ENCODE data around the gene CALHM2.
A peak's percentile ranks its signal among the peaks of the same experiment; 100 is the strongest.
"Not testable (repeated sequence)": the region's sequence is repeated elsewhere in the genome, so short reads cannot be mapped to it uniquely, and the experiment has no call there.

CALHM2 gene

DNA sequence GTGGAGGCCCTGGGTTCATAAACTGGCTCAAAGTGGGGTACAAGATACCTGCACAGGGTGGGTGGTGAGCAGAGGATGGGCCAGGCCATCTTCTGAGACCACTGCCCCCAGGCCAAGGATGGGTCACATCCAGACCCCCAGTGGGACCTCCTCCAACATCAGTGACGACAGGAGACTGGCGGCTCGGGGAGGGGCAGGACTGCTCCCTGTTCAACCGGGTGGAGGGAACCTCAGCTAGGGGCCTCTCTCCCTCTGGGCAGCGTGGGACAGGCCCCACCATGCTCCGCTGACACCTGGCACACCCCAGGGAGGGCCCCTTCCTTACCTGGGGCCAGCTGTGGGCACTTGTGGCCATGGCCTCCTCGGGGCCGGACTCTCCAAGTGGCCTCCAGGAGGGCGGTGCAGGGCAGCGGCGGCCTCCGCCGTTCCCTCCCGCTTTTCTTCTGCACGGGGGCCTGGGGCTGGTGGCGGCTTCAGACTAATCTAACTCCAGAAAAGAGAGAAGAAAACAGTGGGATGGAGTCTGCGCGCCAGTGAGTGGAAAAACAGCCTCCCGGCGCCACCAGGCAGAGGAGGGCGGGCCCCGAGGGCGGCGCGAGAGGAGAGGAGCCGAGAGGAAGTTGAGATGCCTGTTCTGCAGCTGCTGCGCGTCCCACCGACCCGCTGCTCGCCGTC lies at the start of gene CALHM2:
Gene CALHM2 (minus strand): TSS at position 540 of the 675 bp plus-strand sequence. CDS start 2,429 bp downstream, outside the sequence.
- DNase-seq (ENCODE audit: low spot score), result peak; percentile 51

GRCh38 chr10:103501186-103501585 lies 49.0 kb upstream of the CALHM2 start:
- no peak for DNase-seq (ENCODE audit: low spot score)

DNA sequence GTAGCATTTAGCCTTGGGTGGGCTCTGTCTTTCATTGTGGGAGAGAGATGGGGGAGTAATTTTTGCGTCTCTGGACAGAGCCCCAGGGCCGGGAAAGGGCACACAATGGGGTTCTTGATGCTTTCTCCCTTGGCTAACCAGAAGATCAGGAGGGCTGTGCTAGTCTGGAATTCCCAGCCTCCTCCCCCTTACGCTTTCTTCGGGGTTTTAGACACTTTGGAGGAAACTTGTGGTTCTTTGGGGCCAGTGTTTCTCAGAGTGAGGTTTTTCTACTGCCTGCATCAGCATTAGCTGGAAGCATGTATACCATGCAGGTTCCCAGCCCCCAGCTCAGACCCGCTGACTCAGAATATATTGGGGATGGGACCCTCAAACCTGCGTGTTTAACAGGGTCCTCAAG lies 48.3 kb upstream of the CALHM2 start:
- no peak for DNase-seq (ENCODE audit: low spot score)

DNA sequence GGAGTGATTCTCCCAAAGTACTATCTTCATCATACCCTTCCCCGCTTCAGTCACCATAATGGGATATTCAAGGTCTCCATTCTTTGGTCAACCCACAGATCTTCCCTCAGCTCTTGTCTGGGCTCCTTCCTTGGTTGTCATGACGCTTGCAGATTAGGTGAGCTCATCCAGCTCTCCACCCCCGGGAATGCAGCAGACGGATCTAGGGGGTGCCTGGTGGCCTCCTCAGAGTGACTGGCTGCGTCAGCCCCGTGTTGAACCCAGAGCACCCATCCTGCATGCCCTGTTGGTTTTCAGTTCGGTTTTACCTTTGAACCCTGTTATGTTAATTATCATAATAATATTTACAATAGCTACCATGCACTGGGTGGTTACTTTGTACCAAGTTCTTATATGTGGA lies 47.7 kb upstream of the CALHM2 start:
- no peak for DNase-seq (ENCODE audit: low spot score)

DNA sequence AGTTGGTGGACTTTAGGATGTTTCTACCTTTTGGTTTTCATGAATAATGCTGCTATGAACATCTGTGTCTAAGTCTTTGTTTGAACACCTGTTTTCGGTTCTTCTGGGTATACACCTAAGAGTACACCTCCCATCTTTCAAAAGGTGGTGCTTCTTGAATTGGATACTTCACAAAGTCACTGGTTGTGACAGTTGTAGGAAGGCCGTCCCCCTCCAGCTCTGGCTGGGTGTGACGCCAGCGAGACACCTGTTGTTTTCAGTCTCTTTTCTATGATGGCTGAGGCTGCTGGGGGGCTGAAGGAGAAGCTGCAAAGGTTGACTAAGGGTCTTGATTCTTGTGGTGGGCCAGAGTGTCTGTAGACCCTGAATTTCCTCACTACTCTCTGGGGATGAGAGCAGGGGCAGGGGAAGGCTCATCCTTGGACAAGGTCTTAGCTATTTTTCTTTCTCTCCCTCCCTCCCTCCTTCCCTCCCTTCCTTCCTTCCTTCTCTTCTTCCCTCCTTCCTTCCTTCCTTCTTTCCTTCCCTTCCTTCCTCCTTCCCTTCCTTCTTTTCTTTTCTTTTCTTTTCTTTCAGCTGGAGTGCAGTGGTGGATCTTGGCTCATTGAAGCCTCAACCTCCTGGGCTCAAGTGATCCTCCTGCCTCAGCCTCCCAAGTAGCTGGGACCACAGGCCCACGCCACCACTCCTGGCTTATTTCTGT lies 46.9 kb upstream of the CALHM2 start:
- DNase-seq (ENCODE audit: low spot score), result no peak

GRCh38 chr10:103497161-103497915 lies 45.2 kb upstream of the CALHM2 start:
- DNase-seq (ENCODE audit: low spot score), result no peak

DNA sequence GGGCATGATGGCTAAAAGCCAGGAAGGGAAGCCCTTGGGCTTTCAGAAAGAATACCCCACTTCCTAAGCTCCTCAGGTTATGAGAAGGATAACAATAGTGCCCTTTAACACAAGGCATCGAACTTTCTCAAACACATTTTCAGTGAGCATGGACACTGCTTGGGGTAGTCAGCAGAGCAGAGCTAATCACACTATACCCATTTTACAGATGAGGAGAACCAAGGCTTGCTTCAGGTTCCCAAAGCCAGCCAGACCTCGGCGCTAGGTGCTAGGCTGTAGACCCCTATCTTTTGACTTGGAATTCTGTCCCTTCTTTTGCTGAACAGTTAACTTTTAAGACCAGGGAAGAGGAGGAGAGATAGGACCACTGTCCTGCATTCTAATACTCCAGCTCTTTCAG lies 43.2 kb upstream of the CALHM2 start:
- no peak for DNase-seq (ENCODE audit: low spot score)

DNA sequence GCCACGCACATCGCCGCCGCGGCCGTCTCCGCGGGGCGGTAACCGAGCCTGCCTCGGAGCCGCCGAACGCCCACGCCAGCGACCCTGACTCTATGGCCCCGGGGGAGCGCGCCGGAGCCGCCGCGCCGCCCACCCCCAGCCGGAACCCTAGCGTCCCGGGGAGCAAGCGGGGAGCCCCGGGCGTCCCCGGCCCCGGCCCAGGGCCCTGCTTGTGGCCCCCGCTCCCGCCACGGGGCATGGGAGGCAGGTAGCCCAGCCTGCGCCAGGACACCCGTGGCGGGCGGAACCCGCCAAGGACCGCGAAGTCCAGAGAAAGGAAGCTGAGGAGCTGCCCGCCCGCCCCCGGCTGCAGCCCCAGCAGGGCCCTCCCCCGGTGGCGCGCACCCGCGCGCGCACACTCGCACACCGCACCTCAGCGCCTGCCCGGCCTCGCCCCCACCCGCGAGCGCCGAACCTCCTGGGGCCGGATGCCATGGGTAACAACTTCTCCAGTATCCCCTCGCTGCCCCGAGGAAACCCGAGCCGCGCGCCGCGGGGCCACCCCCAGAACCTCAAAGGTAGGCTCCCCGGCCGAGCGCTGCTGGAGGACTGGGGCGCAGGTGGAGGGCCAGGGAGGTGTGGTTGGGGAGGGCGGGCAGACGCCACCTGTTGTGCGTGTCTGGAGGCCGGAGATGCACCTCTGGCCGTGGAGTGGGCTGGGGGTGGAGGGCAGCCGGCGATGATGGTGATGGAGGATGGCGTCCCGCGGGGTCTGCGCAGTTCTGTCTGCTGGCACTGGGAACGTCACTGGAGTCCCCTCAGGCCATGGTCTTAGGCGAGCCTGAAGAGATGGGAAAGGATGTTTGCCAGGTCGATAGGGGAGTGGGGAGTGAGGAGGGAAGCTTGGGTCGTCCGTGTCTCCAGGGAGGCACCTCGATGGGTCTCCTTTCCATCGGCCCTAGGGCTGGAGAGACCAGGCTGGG lies 42.0 kb upstream of the CALHM2 start:
- no peak for DNase-seq (ENCODE audit: low spot score)

DNA sequence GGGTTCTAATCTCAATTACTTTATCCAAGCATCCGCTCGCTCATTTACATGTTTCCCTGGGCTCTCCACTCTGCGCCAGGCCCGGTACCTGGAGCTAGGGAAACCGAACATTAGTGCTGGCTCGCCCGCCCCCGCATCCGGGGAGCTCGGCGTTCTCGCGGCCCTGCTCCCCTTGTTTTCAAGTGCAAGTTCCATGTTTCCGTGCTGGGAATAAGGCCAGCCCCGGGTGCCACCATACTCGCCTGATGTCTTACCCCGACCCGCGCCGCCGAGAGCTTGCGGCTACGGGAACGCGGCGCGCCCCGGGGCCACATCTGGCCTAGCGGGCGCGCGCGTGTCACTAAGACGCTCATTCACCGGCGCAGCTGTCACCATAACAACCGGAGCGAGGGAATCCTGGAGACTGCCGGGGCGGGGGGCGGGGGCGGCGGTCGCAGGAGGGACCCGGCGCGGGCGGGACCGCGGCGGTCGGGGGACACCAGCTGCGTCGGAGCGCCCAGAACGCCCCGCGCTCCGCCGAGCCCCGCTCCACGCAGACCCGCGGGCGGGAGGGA lies 41.3 kb upstream of the CALHM2 start, which contains the start of gene NEURL1:
Gene NEURL1 (plus strand): TSS at position 344 of the 554 bp plus-strand sequence. CDS start 683 bp downstream, outside the sequence.
- DNase-seq (ENCODE audit: low spot score), result no peak

DNA sequence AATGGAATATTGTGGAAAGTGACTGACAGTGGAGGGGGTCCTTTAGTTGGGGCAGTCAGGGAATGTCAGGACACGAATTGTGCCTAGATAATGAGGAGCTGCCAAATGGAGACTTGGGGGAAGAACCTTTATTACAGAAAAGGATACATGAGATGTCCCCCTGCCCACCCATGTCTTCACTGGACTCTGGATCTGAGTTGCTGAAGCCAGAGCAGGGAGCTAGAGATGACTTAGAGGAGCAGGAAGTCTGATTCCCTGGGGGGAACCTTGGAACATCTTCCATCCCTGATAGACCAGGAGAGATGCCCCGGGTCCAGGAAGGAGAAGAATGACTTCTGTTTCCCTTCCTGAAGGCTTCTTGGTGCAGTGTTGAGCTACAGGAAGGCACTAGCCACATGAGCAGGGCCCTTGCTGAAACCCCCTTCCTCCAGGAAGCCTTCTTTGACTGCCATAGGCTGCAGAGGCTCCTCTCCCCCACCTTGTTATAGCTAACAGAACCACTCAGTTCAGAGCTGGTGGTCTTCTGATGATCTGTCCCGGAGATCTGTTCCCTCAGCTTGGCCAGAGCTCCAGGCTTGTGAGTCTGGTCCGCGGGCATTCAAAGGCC lies 40.6 kb upstream of the CALHM2 start:
- DNase-seq (ENCODE audit: low spot score), result no peak

DNA sequence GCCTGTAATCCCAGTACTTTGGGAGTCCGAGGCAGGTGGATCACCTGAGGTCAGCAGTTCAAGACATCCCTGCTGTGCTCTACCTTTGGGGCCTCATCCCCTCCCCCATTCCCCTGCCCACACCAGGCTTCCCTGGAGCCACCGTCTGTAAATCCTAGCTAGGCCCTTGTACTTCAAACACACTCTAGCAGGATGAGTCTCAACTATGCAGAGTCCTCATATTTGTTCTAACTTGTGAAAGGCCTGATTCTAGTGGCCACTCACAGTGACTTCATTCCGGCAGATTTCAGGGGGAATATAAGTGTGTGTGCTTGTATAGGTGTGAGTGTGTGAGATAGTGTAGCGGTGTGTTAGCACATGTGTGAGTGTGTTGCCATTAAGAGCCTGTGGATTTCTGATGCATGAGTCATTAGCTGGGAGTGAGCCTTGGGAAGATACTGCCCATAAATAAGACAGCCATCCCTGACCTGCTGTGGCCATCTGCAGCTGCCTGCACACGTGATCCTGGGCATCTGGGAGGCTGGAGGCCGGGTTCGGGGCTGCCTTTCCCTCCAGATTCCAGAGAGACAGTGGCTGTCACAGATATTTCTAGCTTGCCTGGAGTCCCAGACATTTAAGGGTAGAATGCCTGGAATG lies 39.7 kb upstream of the CALHM2 start:
- no peak for DNase-seq (ENCODE audit: low spot score)

DNA sequence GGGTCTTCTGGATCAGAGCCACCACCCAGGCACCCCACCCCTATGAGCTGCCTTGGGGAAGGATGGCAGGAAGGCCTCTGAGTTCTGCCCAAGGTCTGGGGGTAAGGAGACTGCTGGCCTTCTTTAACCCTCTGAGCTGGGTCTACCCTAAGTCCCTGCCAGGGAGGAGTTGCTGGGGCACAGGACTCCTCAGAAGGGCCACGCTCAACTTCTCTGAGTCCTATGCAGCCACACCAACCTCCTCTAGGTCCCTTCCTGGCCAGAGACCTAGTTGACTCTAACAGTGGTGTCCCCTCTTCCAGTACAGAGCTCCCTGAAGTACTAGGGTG lies 38.8 kb upstream of the CALHM2 start:
- DNase-seq (ENCODE audit: low spot score), result no peak

GRCh38 chr10:103487410-103487708 lies 35.2 kb upstream of the CALHM2 start:
- no peak for DNase-seq (ENCODE audit: low spot score)

- not testable (repeated sequence) for DNase-seq (ENCODE audit: low spot score)
These were observed 34.7 kb upstream of the CALHM2 start for GRCh38 chr10:103486635-103487409.

- DNase-seq (ENCODE audit: low spot score), result peak; percentile 71
These were observed 29.9 kb upstream of the CALHM2 start for GRCh38 chr10:103481974-103482531.

GRCh38 chr10:103480521-103480920 lies 28.4 kb upstream of the CALHM2 start:
- DNase-seq (ENCODE audit: low spot score), result no peak

DNA sequence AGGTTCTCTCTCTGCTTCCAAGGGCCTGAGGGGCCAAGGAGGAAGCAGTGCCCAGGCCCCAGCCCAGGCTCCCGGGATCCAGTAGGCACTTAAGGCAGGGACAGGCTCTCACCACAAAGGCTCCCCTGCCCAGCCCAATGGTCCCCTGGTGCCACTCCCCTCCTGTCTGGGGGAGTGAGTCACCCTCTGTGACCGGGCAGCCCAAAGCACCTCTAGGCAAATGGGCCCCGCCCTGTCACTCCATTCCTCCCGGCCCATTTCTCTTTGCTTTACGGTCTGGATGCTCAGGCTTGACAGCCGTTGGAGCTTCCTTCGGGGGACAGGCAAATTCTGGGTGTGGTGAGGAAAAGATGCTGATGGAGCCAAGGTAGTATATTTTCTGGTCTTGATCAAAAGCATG lies 27.0 kb upstream of the CALHM2 start, which contains the start of gene CALHM3:
Gene CALHM3 (minus strand): TSS at position 106 of the 400 bp plus-strand sequence. CDS start 208 bp downstream, outside the sequence.
- no peak for DNase-seq (ENCODE audit: low spot score)

DNA sequence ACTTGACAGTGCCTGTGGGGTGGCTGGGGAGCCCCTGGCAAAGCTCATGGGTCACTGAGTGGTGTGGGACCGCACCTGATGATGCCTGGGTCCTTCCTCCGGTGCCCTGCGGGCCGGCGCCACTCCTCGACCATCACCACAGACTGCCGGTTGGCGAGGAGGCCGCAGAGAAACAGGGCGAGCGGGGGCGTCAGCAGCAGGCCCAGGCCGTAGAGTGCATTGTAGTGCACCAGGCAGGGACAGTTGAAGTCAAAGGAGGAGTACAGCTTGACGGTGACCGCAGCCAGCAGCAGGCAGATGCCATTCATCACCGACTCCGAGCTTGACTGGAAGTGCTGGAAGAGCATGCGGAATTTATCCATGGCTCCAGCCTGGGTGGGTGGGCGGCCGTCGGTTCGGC lies 26.5 kb upstream of the CALHM2 start:
- DNase-seq (ENCODE audit: low spot score), result no peak

GRCh38 chr10:103476046-103476768 lies 24.0 kb upstream of the CALHM2 start:
- DNase-seq (ENCODE audit: low spot score), result no peak

Data from activated CD4-positive, alpha-beta T cell treated with anti-CD3 and anti-CD28 coated beads, Interleukin-2, Interleukin-4, amounts not matched to agents 100 ng/mL and 50 ng/mL, durations not matched to agents 16 hours and 8 hours (primary cell).